Smooth muscle cell (in vitro differentiated cells): ENCODE measurements around the gene PTPRN2. TPM values are rescaled to one million over a fixed set of nuclear protein-coding genes. Genes with fewer than 3 reads are reported as not detected.

Experiments used
- DNase-seq: peaks from one replicate; lab custom pipeline; 2025; ENCODE audit not compliant: unreplicated experiment; lab: John Stamatoyannopoulos, UW
- H2AFZ ChIP-seq: fragments of 200-600 bp; sonication (generic); 2 replicates; pipeline ENCODE4 v1.6.0; 2016; ENCODE audit warnings: antibody characterized with exemption, low read depth, mild to moderate bottlenecking
- H3F3A ChIP-seq: fragments of 200-600 bp; sonication (generic); 2 replicates; pipeline ENCODE4 v1.6.0; 2017; ENCODE audit warnings: antibody characterized with exemption, low read depth
- H3K27ac ChIP-seq: fragments of 200-600 bp; sonication (generic); 2 replicates; pipeline ENCODE4 v1.5.1; 2016; ENCODE audit warnings: low read depth, mild to moderate bottlenecking
- H3K27me3 ChIP-seq: fragments of 200-600 bp; sonication (generic); 2 replicates; pipeline ENCODE4 v1.6.1; 2016; ENCODE audit warnings: low read depth, mild to moderate bottlenecking
- H3K36me3 ChIP-seq: fragments of 200-600 bp; sonication (generic); 2 replicates; pipeline ENCODE4 v1.5.1; 2016; ENCODE audit warnings: low read depth
- H3K4me1 ChIP-seq: fragments of 200-600 bp; sonication (generic); 2 replicates; pipeline ENCODE4 v1.5.1; 2016; ENCODE audit warnings: low read depth
- H3K4me2 ChIP-seq: fragments of 200-600 bp; sonication (generic); 2 replicates; pipeline ENCODE4 v1.6.0; 2016; ENCODE audit warnings: mild to moderate bottlenecking
- H3K4me3 ChIP-seq: fragments of 200-600 bp; sonication (generic); 2 replicates; pipeline ENCODE4 v1.5.1; 2016; ENCODE audit warnings: mild to moderate bottlenecking
- H3K79me2 ChIP-seq: fragments of 200-600 bp; sonication (generic); 2 replicates; pipeline ENCODE4 v1.6.0; 2016; ENCODE audit warnings: low read depth, mild to moderate bottlenecking
- H3K9ac ChIP-seq: fragments of 200-600 bp; sonication (generic); 2 replicates; pipeline ENCODE4 v1.6.0; 2016; ENCODE audit warnings: low read depth
- H3K9me3 ChIP-seq: fragments of 200-600 bp; sonication (generic); replicated peaks from 2 replicates; pipeline ENCODE4 v1.5.1; 2016; ENCODE audit warnings: low read depth
- H4K20me1 ChIP-seq: fragments of 200-600 bp; sonication (generic); 2 replicates; pipeline ENCODE4 v1.6.0; 2016; ENCODE audit warnings: low read depth
- WGBS: methylation state at CpG from one replicate; pipeline ENCODE4 v1.1.7; 2016; ENCODE audit warnings: low lambda C conversion rate; 5-methylcytosine and 5-hydroxymethylcytosine counted together
- polyA plus RNA-seq: library from polyadenylated mRNA; unstranded; fragments of >200 nt; fragmentation: Nextera tagmentation; extraction: Ambion mirVana; gene quantifications from 2 replicates; pipeline ENCODE4 v1.2.1, GENCODE V29; 2016
- total RNA-seq: library from RNA; depleted of rRNA; stranded (reverse); fragments of >200 nt; gene quantifications from 2 replicates; pipeline ENCODE4 v1.2.3, GENCODE V29; 2014
- TF ChIP-seq, protein P1 (sequence below): fragments of 200-600 bp; sonication (generic); IDR thresholded peaks from 2 replicates; pipeline ENCODE4 v1.5.1; 2017; ENCODE audit warnings: borderline replicate concordance, mild to moderate bottlenecking, antibody characterized with exemption; ENCODE audit not compliant: insufficient read depth, poor library complexity, severe bottlenecking

The PTPRN2 gene
- total and polyA plus RNA-seq, 2 experiments from 2014 or later = 0.09 to 0.87 TPM

DNA sequence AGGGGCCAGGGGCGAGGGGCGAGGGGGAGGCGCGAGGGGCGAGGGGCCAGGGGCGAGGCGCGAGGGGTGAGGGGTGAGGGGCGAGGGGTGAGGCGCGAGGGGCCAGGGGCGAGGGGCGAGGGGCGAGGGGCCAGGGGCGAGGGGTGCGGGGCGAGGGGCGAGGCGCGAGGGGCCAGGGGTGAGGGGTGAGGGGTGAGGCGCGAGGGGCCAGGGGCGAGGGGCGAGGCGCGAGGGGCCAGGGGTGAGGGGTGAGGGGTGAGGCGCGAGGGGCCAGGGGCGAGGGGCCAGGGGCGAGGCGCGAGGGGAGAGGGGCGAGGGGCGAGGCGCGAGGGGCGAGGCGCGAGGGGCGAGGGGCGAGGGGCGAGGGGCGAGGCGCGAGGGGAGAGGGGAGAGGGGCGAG lies 192.3 kb downstream of the PTPRN2 start:
- Histone ChIP-seq H3K27me3 (no peaks in the 10 kb centered on the region), H3K9ac (no peak overlapping the region), H3K27ac (no peak overlapping the region), H3K4me2 (no peak overlapping the region), H3K9me3 (no peaks in the 10 kb centered on the region), H3K79me2 (no peaks in the 10 kb centered on the region), H2AFZ (no peak overlapping the region), H4K20me1 (no peaks in the 10 kb centered on the region), H3K4me3 (no peak overlapping the region), H3K4me1 (no peaks in the 10 kb centered on the region), H3K36me3 (no peaks in the 10 kb centered on the region), H3F3A (no peaks in the 10 kb centered on the region)
- TF ChIP-seq, protein P1, sequence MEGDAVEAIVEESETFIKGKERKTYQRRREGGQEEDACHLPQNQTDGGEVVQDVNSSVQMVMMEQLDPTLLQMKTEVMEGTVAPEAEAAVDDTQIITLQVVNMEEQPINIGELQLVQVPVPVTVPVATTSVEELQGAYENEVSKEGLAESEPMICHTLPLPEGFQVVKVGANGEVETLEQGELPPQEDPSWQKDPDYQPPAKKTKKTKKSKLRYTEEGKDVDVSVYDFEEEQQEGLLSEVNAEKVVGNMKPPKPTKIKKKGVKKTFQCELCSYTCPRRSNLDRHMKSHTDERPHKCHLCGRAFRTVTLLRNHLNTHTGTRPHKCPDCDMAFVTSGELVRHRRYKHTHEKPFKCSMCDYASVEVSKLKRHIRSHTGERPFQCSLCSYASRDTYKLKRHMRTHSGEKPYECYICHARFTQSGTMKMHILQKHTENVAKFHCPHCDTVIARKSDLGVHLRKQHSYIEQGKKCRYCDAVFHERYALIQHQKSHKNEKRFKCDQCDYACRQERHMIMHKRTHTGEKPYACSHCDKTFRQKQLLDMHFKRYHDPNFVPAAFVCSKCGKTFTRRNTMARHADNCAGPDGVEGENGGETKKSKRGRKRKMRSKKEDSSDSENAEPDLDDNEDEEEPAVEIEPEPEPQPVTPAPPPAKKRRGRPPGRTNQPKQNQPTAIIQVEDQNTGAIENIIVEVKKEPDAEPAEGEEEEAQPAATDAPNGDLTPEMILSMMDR = no peak
- WGBS = 86% methylated on average over 11 of the region's 46 CpGs
- DNase-seq = no peak

DNA sequence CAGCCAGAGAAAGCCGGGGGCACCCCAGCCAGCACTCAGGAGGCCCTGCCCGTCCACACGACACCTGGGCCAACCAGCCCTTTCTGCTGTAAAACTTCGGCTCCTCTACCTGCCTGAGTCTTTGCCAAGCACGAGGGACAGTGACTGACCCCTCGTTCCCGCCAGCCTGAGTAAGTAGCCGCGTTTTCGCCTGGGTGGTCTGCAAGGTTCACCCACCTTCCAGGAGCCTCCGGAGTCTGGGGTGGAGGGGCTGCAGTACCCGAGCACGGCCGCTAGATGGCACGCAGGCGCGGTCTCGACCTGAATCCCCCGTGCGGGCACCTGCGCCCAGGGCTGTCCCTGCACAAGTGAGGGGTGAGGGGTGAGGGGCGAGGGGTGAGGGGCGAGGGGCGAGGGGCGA lies 192.7 kb downstream of the PTPRN2 start:
- Histone ChIP-seq H2AFZ (no peak overlapping the region), H3K27ac (no peak overlapping the region), H3K9ac (no peak overlapping the region), H3K4me2 (no peak overlapping the region), H3K4me3 (no peak overlapping the region), H3K9me3 (no peaks in the 10 kb centered on the region), H3K36me3 (no peaks in the 10 kb centered on the region), H4K20me1 (no peaks in the 10 kb centered on the region), H3K4me1 (no peaks in the 10 kb centered on the region), H3K79me2 (no peaks in the 10 kb centered on the region), H3K27me3 (no peaks in the 10 kb centered on the region), H3F3A (no peaks in the 10 kb centered on the region)
- TF ChIP-seq, protein P1 = peak; percentile 74
- no peak for DNase-seq
- 17% methylated on average over 24 of the region's 25 CpGs for WGBS

DNA sequence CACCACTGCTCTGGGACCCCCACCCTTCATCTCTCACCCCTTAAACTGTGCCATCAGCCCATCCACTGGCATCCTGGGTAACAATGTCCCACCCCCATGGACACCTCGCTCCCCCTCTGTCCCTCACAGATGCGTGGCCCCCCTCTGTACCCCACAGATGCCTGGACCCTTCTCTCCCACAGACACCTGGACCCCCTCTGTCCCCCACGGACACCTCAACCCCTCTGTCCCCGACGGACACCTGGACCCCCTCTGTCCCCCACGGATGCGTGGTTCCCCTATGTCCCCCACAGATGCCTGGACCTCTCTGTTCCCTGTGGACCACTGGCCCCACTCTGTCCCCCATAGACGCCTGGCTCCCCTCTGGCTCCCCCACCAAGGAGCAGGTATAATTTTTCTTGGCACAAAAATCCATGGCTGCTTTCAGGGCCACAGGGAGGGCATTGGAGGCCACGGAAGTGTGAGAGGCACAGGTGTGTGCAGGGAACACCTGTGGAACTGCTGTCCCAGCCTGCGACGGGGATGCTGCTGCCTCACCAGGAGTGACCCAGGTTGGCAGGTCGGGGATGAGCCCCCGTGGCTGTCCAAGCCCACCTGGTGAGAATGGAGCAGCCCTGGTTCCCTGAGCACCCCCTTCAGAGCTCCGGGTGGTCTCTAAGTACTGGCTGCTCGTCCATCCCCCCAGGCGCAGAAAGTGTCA lies 193.5 kb downstream of the PTPRN2 start:
- H3K4me1 ChIP-seq = no peaks in the 10 kb centered on the region
- no peak overlapping the region for H2AFZ ChIP-seq
- TF ChIP-seq, protein P1 = no peak
- H3K27ac ChIP-seq = no peak overlapping the region
- H3K9ac ChIP-seq = no peak overlapping the region
- H4K20me1 ChIP-seq = no peaks in the 10 kb centered on the region
- H3K27me3 ChIP-seq = no peaks in the 10 kb centered on the region
- no peaks in the 10 kb centered on the region for H3K36me3 ChIP-seq
- WGBS = 85% methylated on average over 11 of the region's 16 CpGs
- no peak overlapping the region for H3K4me3 ChIP-seq
- H3K79me2 ChIP-seq = no peaks in the 10 kb centered on the region
- H3F3A ChIP-seq = no peaks in the 10 kb centered on the region
- DNase-seq = no peak
- H3K4me2 ChIP-seq = no peak overlapping the region
- no peaks in the 10 kb centered on the region for H3K9me3 ChIP-seq

DNA sequence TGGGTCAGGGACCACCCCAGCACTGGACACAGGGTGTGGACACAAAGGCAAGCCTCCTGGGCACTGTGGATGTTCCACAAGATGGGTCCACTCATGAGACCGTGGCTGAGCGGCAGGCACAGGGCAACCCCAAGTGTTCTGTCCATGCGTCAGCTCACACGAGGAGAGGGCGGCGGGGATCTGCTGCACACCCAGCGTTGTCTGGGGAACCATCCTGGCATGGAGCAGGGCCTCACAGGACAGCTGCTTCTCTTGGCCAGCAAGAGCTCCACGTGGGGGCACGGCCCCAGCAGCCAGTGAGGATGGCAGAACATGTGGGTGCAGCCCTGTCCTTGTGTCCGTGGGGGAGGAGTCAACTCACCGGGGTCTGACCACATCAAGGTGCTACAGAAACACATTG lies 195.4 kb downstream of the PTPRN2 start:
- no peak overlapping the region for H3K27ac ChIP-seq
- WGBS = 92% methylated on average over 11 of the region's 11 CpGs
- no peak overlapping the region for H3K4me2 ChIP-seq
- DNase-seq = no peak
- H3K79me2 ChIP-seq = no peaks in the 10 kb centered on the region
- TF ChIP-seq, protein P1 = no peak
- no peak overlapping the region for H3K9ac ChIP-seq
- H3K9me3 ChIP-seq = no peaks in the 10 kb centered on the region
- no peaks in the 10 kb centered on the region for H3F3A ChIP-seq
- no peak overlapping the region for H2AFZ ChIP-seq
- no peaks in the 10 kb centered on the region for H3K4me1 ChIP-seq
- H3K36me3 ChIP-seq = no peaks in the 10 kb centered on the region
- no peak overlapping the region for H3K4me3 ChIP-seq
- H4K20me1 ChIP-seq = no peaks in the 10 kb centered on the region
- no peaks in the 10 kb centered on the region for H3K27me3 ChIP-seq
